ENCODE data around the gene GARRE1. TPM values are rescaled to one million over a fixed set of nuclear protein-coding genes. Genes with fewer than 3 reads are reported as not detected.
A peak's percentile ranks its signal among the peaks of the same experiment; 100 is the strongest.
"Not testable (repeated sequence)": the region's sequence is repeated elsewhere in the genome, so short reads cannot be mapped to it uniquely, and the experiment has no call there.

The GARRE1 gene
- total and polyA plus RNA-seq, 12 donors: 5.1 to 20.9 (median 13.5) TPM

DNA sequence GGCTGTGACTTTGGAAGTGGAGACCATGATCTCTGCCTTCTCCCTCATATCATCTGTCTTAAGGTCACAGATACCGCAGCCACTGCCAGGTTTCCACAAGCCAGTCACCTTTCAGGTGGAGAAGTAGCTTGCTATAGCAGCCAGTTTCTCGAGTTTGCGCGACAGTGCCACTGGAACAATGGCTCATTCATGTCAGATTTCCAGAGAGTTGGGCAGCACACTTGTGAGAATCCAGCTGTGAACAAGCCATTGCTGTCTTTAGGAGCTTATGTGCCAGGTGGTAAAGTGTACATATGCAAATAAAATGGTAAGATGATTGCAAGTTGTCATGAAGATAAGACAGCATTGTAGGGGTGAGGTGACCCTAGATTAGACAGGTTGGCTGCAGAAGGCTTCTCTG is 22.3 kb downstream of the GARRE1 start:
- no peaks in the 10 kb centered on the region for H3K9me3 ChIP-seq (replicated peaks in 1 of 3)
- H3K36me3 ChIP-seq (replicated peaks in 1 of 2): no peaks in the 10 kb centered on the region
- H3K4me1 ChIP-seq (replicated peaks in 1 of 2): peaks cover 0 to 9% of the 10 kb centered on the region in 2 donors
- TF ChIP-seq, protein P1, sequence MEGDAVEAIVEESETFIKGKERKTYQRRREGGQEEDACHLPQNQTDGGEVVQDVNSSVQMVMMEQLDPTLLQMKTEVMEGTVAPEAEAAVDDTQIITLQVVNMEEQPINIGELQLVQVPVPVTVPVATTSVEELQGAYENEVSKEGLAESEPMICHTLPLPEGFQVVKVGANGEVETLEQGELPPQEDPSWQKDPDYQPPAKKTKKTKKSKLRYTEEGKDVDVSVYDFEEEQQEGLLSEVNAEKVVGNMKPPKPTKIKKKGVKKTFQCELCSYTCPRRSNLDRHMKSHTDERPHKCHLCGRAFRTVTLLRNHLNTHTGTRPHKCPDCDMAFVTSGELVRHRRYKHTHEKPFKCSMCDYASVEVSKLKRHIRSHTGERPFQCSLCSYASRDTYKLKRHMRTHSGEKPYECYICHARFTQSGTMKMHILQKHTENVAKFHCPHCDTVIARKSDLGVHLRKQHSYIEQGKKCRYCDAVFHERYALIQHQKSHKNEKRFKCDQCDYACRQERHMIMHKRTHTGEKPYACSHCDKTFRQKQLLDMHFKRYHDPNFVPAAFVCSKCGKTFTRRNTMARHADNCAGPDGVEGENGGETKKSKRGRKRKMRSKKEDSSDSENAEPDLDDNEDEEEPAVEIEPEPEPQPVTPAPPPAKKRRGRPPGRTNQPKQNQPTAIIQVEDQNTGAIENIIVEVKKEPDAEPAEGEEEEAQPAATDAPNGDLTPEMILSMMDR (IDR thresholded peaks at IDR 0.05): no peak
- TF ChIP-seq POLR2A (IDR thresholded peaks at IDR 0.05): no peak
- H3K27ac ChIP-seq: no peak overlapping the region
- no peaks in the 10 kb centered on the region for H3K27me3 ChIP-seq
- DNase-seq: peak in 1 of 7 donors; percentile 48
- 85 to 90% (median 88%) methylated on average over 2 to 4 of the region's 4 CpGs for WGBS, 4 donors
- intact Hi-C loops (cut with DNase I): no loop called here
- H3K4me3 ChIP-seq: no peak overlapping the region

DNA sequence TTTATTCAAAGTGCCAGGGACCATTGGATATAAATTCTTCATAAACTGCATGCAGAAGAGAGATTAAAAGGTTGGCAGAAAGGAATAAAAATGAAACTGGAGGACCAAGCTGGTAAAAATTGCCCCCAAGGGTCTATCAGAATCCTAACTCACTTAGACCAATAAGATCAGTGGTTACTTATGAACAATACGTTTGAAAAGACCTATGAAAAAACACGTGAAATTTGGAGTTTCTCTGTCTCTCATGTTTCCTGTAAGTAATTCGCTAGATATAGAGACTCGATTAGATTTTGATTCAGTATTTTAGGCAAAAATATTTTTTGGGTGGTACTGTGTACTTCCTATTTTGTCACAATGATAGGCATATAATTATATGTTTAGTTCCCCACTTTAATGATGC is 22.9 kb downstream of the GARRE1 start:
- no peak overlapping the region for H3K27ac ChIP-seq
- 73 to 78% (median 74%) methylated on average over 4 of the region's 4 CpGs for WGBS, 4 donors
- H3K27me3 ChIP-seq: no peaks in the 10 kb centered on the region
- no peaks in the 10 kb centered on the region for H3K36me3 ChIP-seq (replicated peaks in 1 of 2)
- no peaks in the 10 kb centered on the region for H3K9me3 ChIP-seq (replicated peaks in 1 of 3)
- intact Hi-C loops (cut with DNase I): no loop called here
- no peak for DNase-seq
- no peak overlapping the region for H3K4me3 ChIP-seq
- H3K4me1 ChIP-seq (replicated peaks in 1 of 2): peaks cover 0 to 10% of the 10 kb centered on the region in 2 donors
- TF ChIP-seq, protein P1 (IDR thresholded peaks at IDR 0.05): no peak
- no peak for TF ChIP-seq POLR2A (IDR thresholded peaks at IDR 0.05)

- Histone ChIP-seq H3K27ac (no peak overlapping the region), H3K36me3 (replicated peaks in 1 of 2) (no peaks in the 10 kb centered on the region), H3K4me3 (no peak overlapping the region), H3K4me1 (replicated peaks in 1 of 2) (peaks cover 0 to 25% of the 10 kb centered on the region in 2 donors), H3K27me3 (no peaks in the 10 kb centered on the region), H3K9me3 (replicated peaks in 1 of 3) (no peaks in the 10 kb centered on the region)
- WGBS, 4 donors: 90 to 96% (median 93%) methylated on average over 4 of the region's 4 CpGs
- TF ChIP-seq POLR2A (IDR thresholded peaks at IDR 0.05): no peak
- TF ChIP-seq, protein P1 (IDR thresholded peaks at IDR 0.05): no peak
- intact Hi-C loops (cut with DNase I): no loop called here
- DNase-seq: peak in 1 of 7 donors; percentile 36
Measured at GRCh38 chr19:34278783-34279182, 24.4 kb downstream of the GARRE1 start.

DNA sequence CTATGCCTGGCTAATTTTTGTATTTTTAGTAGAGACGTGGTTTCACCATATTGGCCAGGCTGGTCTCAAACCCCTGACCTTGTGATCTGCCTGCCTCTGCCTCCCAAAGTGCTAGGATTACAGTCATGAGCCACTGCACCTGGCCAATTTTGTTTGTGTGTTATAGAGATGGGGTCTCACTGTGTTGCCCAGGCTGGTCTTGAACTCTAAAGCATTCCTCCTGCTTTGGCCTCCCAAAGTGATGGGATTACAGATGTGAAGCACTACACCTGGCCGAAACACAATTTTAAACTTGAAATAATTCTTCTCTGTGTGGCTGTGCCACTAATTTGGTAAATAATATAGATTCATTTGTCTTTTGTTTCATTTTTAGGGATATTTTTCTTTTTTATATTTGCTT is 27.1 kb downstream of the GARRE1 start:
- H3K4me1 ChIP-seq (replicated peaks in 1 of 2): peaks cover 0 to 25% of the 10 kb centered on the region in 2 donors
- H3K27me3 ChIP-seq; H3K9me3 ChIP-seq (replicated peaks in 1 of 3); H3K4me3 ChIP-seq; H3K36me3 ChIP-seq (replicated peaks in 1 of 2); intact Hi-C loops (cut with DNase I); H3K27ac ChIP-seq: not testable (repeated sequence)
- 89 to 98% (median 96%) methylated on average over 2 of the region's 2 CpGs for WGBS, 4 donors
- peak in 1 of 7 donors; percentile 46 for DNase-seq

Data from adrenal gland (tissue), 12 donors.